PFSK-1 (cell line): Measurements from ENCODE around the gene GAS6.

Experiments used
- FOXP2 ChIP-seq: optimal IDR thresholded peaks from 2 replicates; pipeline ENCODE3; 2011; ENCODE audit warnings: borderline replicate concordance, control low read depth, inconsistent platforms; ENCODE audit not compliant: insufficient read depth; ENCODE audit errors: extremely low read length, extremely low read depth
- POLR2AphosphoS5 ChIP-seq: IDR thresholded peaks from 2 replicates; pipeline ENCODE4 v1.6.1; 2012; ENCODE audit warnings: low read depth, mild to moderate bottlenecking, control low read depth, low read length, moderate library complexity
- REST ChIP-seq, 2 experiments: IDR thresholded peaks; 2 replicates each; pipeline versions ENCODE4 v1.6.1 to v1.8.0; 2011 to 2012; ENCODE audit warnings: low read depth in 2 of 2, low read length in 2 of 2, control low read depth in 1 of 2, inconsistent platforms in 1 of 2, mild to moderate bottlenecking in 1 of 2, moderate library complexity in 1 of 2; ENCODE audit not compliant: insufficient read depth in 1 of 2
- SIN3A ChIP-seq: IDR thresholded peaks from 2 replicates; pipeline ENCODE4 v1.6.1; 2012; ENCODE audit warnings: mild to moderate bottlenecking, low read length, moderate library complexity, borderline replicate concordance; ENCODE audit not compliant: insufficient read depth
- TAF1 ChIP-seq: IDR thresholded peaks from 2 replicates; pipeline ENCODE4 v1.6.1; 2012; ENCODE audit warnings: low read length, control low read depth, borderline replicate concordance; ENCODE audit not compliant: insufficient read depth

The GAS6 gene

DNA sequence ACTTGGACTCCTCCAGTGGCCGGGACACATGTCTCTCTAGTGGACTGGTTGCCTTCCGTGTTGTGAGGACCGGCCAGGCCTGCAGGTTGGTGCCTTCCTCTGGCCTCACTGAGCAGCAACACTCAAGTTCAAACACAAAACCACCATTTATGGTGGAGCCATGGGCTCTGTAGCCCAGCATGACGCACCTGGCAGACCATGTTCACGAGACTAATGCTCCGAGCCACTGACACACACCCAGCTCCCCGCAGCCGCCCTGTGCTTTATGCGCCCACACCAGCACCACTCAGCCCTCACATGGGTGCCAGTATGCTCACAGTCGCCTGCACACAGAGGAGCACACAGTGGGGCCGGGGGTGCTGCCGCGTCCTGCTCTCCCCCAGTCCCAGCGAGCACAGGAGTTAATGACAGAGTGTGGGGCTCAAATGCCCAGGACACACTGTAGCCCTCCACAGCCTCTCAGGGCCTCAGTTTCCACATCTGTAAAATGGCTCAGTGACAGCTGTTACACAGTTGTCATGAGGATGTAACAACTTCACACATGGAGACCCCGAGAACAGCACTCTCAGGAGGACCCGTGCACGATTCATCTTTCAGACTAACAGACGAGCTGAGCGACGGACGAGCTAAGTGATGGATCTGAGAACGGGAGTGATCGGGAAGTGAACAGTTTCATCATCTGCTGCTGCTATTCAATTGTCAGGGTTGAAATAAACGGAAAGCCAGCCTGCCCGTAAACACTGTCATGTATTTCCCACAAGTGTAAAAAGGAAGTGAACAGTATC, 7.8 kb downstream of the GAS6 start:
- no peak for TF ChIP-seq REST (IDR thresholded peaks at IDR 0.05; ENCODE audit: insufficient read depth in 1 of 2, low read depth in 2 of 2, low read length in 2 of 2)
- no peak for TF ChIP-seq FOXP2
- TF ChIP-seq SIN3A, result no peak
- TF ChIP-seq TAF1, result no peak

DNA sequence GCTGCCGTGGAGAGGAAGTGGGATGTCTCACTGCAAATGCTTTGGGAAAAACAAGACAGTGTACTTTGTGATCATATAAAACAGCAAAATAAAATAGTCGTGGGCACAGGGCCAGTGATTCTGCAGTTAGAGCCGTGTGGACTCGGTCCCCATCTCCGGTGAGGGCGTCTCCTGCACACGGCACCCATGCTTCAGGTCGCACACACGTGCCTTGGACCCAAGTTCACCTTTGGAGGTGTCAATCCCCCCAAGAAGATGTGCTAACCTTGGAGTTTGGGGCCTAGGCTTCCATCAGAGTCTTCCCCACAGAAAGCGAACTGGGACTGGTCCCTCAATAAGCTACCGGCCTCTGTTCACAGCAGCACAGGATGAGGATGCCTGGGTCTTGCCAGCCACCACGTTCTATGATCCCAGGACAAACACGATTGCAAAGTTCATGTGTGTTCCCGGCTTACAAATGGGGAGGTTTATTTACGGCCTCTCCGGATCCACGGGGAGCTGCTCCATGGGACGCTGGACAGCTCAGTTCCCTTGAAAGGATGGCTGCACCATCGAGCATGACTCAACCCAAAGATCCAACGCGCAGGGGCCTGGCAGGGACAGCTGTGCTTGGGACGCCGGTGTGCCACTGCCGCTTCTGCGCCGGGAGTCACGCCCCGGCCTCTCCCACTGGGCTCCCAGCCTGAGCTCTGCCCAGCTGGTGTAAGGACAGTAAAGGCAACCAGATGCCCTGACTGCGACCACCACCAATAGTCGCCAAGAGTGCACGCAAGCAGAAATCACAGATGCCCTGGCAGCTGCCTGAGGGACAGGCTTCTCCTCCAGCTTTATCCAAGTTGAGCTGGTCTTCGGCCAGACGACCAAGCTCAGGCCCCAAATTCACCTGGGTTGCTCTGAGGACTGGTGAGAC, 8.6 kb downstream of the GAS6 start:
- no peak for TF ChIP-seq TAF1
- TF ChIP-seq SIN3A, result no peak
- TF ChIP-seq POLR2AphosphoS5, result no peak
- TF ChIP-seq REST (IDR thresholded peaks at IDR 0.05; ENCODE audit: insufficient read depth in 1 of 2, low read depth in 2 of 2, low read length in 2 of 2), result no peak
- TF ChIP-seq FOXP2, result no peak

DNA sequence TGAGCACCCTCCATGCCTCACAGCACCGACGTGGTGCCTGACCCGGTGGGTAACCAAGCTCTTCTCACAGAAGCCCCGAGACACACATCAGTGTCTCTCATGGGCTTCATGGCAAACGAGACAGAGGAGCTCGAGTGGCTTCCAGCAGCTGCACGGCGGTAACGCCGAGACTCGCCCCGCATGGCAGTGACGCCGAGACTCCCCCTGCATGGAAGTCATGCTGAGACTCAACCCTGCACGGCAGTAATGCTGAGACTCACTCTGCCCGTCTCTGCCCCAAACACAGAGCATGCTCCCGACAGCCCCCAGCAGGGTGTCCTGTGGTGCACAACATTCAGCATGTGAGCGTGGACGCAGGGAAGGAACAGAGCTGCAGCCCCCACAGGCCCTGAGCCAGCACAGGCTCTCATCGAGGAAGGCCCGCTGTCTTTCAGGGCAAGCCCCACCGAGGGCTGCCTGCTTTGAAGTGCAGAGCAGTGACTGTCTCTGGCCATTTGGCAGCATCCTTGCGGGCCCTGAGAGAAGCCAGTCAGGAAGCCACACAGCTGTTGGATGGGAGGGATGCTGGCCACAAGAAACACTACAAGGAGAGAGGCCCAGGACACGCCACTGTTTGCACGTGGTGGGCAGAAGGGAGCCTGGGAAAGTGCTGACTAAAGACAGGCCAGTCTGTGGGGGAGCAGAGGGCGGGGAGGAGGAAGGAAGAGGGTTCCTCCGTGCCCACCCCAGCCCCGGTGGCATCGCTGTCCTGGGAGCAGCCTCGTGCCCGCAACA, 9.5 kb downstream of the GAS6 start:
- no peak for TF ChIP-seq SIN3A
- no peak for TF ChIP-seq FOXP2
- TF ChIP-seq REST (IDR thresholded peaks at IDR 0.05; ENCODE audit: insufficient read depth in 1 of 2, low read depth in 2 of 2, low read length in 2 of 2), result no peak
- no peak for TF ChIP-seq POLR2AphosphoS5
- TF ChIP-seq TAF1, result no peak

GRCh38 chr13:113853518-113854237, 10.2 kb downstream of the GAS6 start:
- TF ChIP-seq FOXP2 (no peak), TAF1 (no peak), POLR2AphosphoS5 (no peak), SIN3A (no peak), REST (IDR thresholded peaks at IDR 0.05; ENCODE audit: insufficient read depth in 1 of 2, low read depth in 2 of 2, low read length in 2 of 2) (no peak)
